SH-SY5Y (cell line): ENCODE measurements around the gene LTA4H.

ENCODE experiments used
- GATA2 ChIP-seq: IDR thresholded peaks from 2 replicates; pipeline ENCODE4 v1.6.1; 2011; ENCODE audit warnings: mild to moderate bottlenecking, low read depth, low read length
- GATA3 ChIP-seq: IDR thresholded peaks from 2 replicates; pipeline ENCODE4 v1.6.1; 2011; ENCODE audit warnings: low read depth, mild to moderate bottlenecking, low read length, moderate library complexity

LTA4H gene

GRCh38 chr12:96046543-96047228 is 11.3 kb upstream of the LTA4H start:
- TF ChIP-seq GATA2, result no peak
- TF ChIP-seq GATA3, result no peak

GRCh38 chr12:96045566-96045965 is 10.2 kb upstream of the LTA4H start:
- TF ChIP-seq GATA2 (no peak), GATA3 (no peak)

GRCh38 chr12:96044943-96045290 is 9.5 kb upstream of the LTA4H start:
- no peak for TF ChIP-seq GATA3
- TF ChIP-seq GATA2, result no peak

GRCh38 chr12:96044017-96044942 is 8.9 kb upstream of the LTA4H start:
- TF ChIP-seq GATA2, result no peak
- TF ChIP-seq GATA3, result no peak

GRCh38 chr12:96041181-96041580 is 5.8 kb upstream of the LTA4H start:
- TF ChIP-seq GATA3 (no peak), GATA2 (no peak)

GRCh38 chr12:96040305-96041133 is 5.1 kb upstream of the LTA4H start:
- TF ChIP-seq GATA2 (no peak), GATA3 (no peak)

- TF ChIP-seq GATA3, result no peak
- TF ChIP-seq GATA2, result no peak
Observed at GRCh38 chr12:96039516-96039915, 4.1 kb upstream of the LTA4H start.

- TF ChIP-seq GATA2, result no peak
Observed at GRCh38 chr12:96036765-96037455, 1.5 kb upstream of the LTA4H start.

- TF ChIP-seq GATA3 (no peak), GATA2 (no peak)
Observed at GRCh38 chr12:96034621-96035282, 635 bp downstream of the LTA4H start.

GRCh38 chr12:96033549-96034389 is 1.6 kb downstream of the LTA4H start:
- peak; percentile 82 for TF ChIP-seq GATA3
- TF ChIP-seq GATA2, result peak; percentile 62

- TF ChIP-seq GATA2 (no peak), GATA3 (no peak)
Observed at GRCh38 chr12:96029826-96030225, 5.6 kb downstream of the LTA4H start.

GRCh38 chr12:96028538-96028937 is 6.8 kb downstream of the LTA4H start:
- no peak for TF ChIP-seq GATA2

- TF ChIP-seq GATA2, result no peak
Observed at GRCh38 chr12:96026331-96026730, 9.1 kb downstream of the LTA4H start.
